ENCODE data around the gene MC4R.
"Not testable (repeated sequence)": the region's sequence is repeated elsewhere in the genome, so short reads cannot be mapped to it uniquely, and the experiment has no call there.

Gene MC4R

GRCh38 chr18:60372596-60372995 is at the start of gene MC4R:
TSS of gene MC4R (minus strand) at chr18:60372775. CDS start at chr18:60372349, 426 bp downstream.
- peak; percentile 72 for DNase-seq (ENCODE audit: low read depth)

- not testable (repeated sequence) for DNase-seq (ENCODE audit: low read depth)
Observed at GRCh38 chr18:60422306-60422705, 49.7 kb upstream of the MC4R start.

- peak; percentile 41 for DNase-seq (ENCODE audit: low read depth)
Observed at GRCh38 chr18:60421356-60422118, 49.0 kb upstream of the MC4R start.

GRCh38 chr18:60417946-60418345 is 45.4 kb upstream of the MC4R start:
- DNase-seq (ENCODE audit: low read depth), result no peak

- no peak for DNase-seq (ENCODE audit: low read depth)
Observed at GRCh38 chr18:60413944-60414547, 41.5 kb upstream of the MC4R start.

GRCh38 chr18:60411715-60412114 is 39.1 kb upstream of the MC4R start:
- no peak for DNase-seq (ENCODE audit: low read depth)

GRCh38 chr18:60406721-60407120 is 34.1 kb upstream of the MC4R start:
- DNase-seq (ENCODE audit: low read depth), result no peak

GRCh38 chr18:60404486-60405085 is 32.0 kb upstream of the MC4R start:
- DNase-seq (ENCODE audit: low read depth), result no peak

GRCh38 chr18:60401346-60401745 is 28.8 kb upstream of the MC4R start:
- no peak for DNase-seq (ENCODE audit: low read depth)

- DNase-seq (ENCODE audit: low read depth), result peak; percentile 92
Observed at GRCh38 chr18:60391571-60392226, 19.1 kb upstream of the MC4R start.

GRCh38 chr18:60389314-60389713 is 16.7 kb upstream of the MC4R start:
- DNase-seq (ENCODE audit: low read depth), result no peak

- no peak for DNase-seq (ENCODE audit: low read depth)
Observed at GRCh38 chr18:60385693-60386092, 13.1 kb upstream of the MC4R start.

- no peak for DNase-seq (ENCODE audit: low read depth)
Observed at GRCh38 chr18:60383893-60384292, 11.3 kb upstream of the MC4R start.

- DNase-seq (ENCODE audit: low read depth), result no peak
Observed at GRCh38 chr18:60377778-60378469, 5.3 kb upstream of the MC4R start.

- DNase-seq (ENCODE audit: low read depth), result no peak
Observed at GRCh38 chr18:60372132-60372531, 443 bp downstream of the MC4R start.

- no peak for DNase-seq (ENCODE audit: low read depth)
Observed at GRCh38 chr18:60358516-60358915, 14.1 kb downstream of the MC4R start.

GRCh38 chr18:60350941-60351340 is 21.6 kb downstream of the MC4R start:
- no peak for DNase-seq (ENCODE audit: low read depth)

- DNase-seq (ENCODE audit: low read depth), result no peak
Observed at GRCh38 chr18:60350150-60350549, 22.4 kb downstream of the MC4R start.

- DNase-seq (ENCODE audit: low read depth), result no peak
Observed at GRCh38 chr18:60347526-60348045, 25.0 kb downstream of the MC4R start.

- DNase-seq (ENCODE audit: low read depth), result no peak
Observed at GRCh38 chr18:60339018-60339417, 33.6 kb downstream of the MC4R start.

- DNase-seq (ENCODE audit: low read depth), result no peak
Observed at GRCh38 chr18:60331890-60332289, 40.7 kb downstream of the MC4R start.

GRCh38 chr18:60329131-60329530 is 43.4 kb downstream of the MC4R start:
- no peak for DNase-seq (ENCODE audit: low read depth)
